HCT116 (cell line): Measurements from ENCODE around the gene C3orf52. TPM values are rescaled to one million over a fixed set of nuclear protein-coding genes. Genes with fewer than 3 reads are reported as not detected.

Source experiments
- ATAC-seq: fragments of 200-7000 bp; cut with Tn5 transposase; 2 replicates; pipeline ENCODE4 v1.9.1; 2020; ENCODE audit warnings: mild to moderate bottlenecking, moderate library complexity
- BruUV-seq: library from RNA; stranded (reverse); fragments of 400-500 nt; replicated peaks from 2 replicates; lab custom pipeline; 2021; lab: Mats Ljungman, UMichigan
- CTCF ChIA-PET: fragments of 300-600 bp; sonication (Branson Sonifier 250); formaldehyde crosslinking; loops from one replicate; lab custom pipeline; 2021; ENCODE audit warnings: antibody characterized with exemption; lab: Charles Lee
- POLR2A ChIA-PET: fragments of 300-600, 350-600 bp; sonication (Branson Sonifier 250); formaldehyde crosslinking; loops from one replicate; lab custom pipeline; 2021; ENCODE audit warnings: antibody characterized with exemption; lab: Charles Lee
- RAD21 ChIA-PET, 2 experiments: fragments of 300-600 bp; sonication (Branson Sonifier 250); formaldehyde crosslinking; loops; one replicate each; lab custom pipeline; 2023; ENCODE audit warnings: low total read pairs in 2 of 2; ENCODE audit not compliant: uncharacterized antibody in 2 of 2, unreplicated experiment in 2 of 2, low non-redundant PET in 1 of 2; lab: Charles Lee
- DNase-seq: peaks from one replicate; pipeline ENCODE4 v3.0.0-alpha.2; 2010; ENCODE audit warnings: low read depth, low spot score
- H2AFZ ChIP-seq: fragments of 200-600 bp; shearing (Covaris generic), sonication (generic); 2 replicates; pipeline ENCODE4 v1.6.1; 2017; ENCODE audit warnings: low read depth, mixed run types, mixed read lengths, antibody characterized with exemption, low read length; ENCODE audit not compliant: poor library complexity, severe bottlenecking
- H3K27ac ChIP-seq: 2 replicates; pipeline ENCODE4 v1.5.1; 2012; ENCODE audit warnings: low read depth, low read length
- H3K27me3 ChIP-seq: fragments of 200-600 bp; sonication (generic); 2 replicates; pipeline ENCODE4 v1.6.1; 2016; ENCODE audit warnings: mixed run types, low read length, mixed read lengths; ENCODE audit not compliant: insufficient read depth
- H3K36me3 ChIP-seq, 2 experiments: fragments of 200-500 bp in 1 of 2; fragments of 200-600 bp in 1 of 2; sonication (Bioruptor generic) in 1 of 2; sonication (generic) in 1 of 2; 2 replicates each; pipeline versions ENCODE4 v1.5.1 to v1.6.1; 2014 to 2016; ENCODE audit warnings: low read length in 2 of 2, inconsistent platforms in 1 of 2, mixed read lengths in 1 of 2, mixed run types in 1 of 2; ENCODE audit not compliant: insufficient read depth in 2 of 2, control insufficient read depth in 1 of 2
- H3K4me1 ChIP-seq, 2 experiments: fragments of 200-600 bp in 1 of 2; sonication (generic) in 1 of 2; 2 replicates each; pipeline versions ENCODE4 v1.5.1 to v1.6.1; 2012 to 2017; ENCODE audit warnings: low read length in 2 of 2, inconsistent platforms in 1 of 2, mild to moderate bottlenecking in 1 of 2, mixed read lengths in 1 of 2, mixed run types in 1 of 2, moderate library complexity in 1 of 2; ENCODE audit not compliant: insufficient read depth in 2 of 2, control insufficient read depth in 1 of 2
- H3K4me2 ChIP-seq: fragments of 200-600 bp; sonication (generic); 2 replicates; pipeline ENCODE4 v1.6.1; 2017; ENCODE audit warnings: mixed run types, low read length, mixed read lengths
- H3K4me3 ChIP-seq, 2 experiments: fragments of 200-600 bp in 1 of 2; sonication (generic) in 1 of 2; replicated peaks in 1 of 2; 2 replicates each; pipeline ENCODE4 v1.5.1; 2011 to 2016; ENCODE audit warnings: low read length in 2 of 2, control low read depth in 1 of 2, low read depth in 1 of 2, mild to moderate bottlenecking in 1 of 2, mixed read lengths in 1 of 2, mixed run types in 1 of 2
- H3K79me2 ChIP-seq: fragments of 200-600 bp; sonication (generic); 2 replicates; pipeline ENCODE4 v1.6.1; 2017; ENCODE audit warnings: mild to moderate bottlenecking, mixed run types, low read length, moderate library complexity, mixed read lengths; ENCODE audit not compliant: insufficient read depth
- H3K9ac ChIP-seq: fragments of 200-600 bp; sonication (generic); 2 replicates; pipeline ENCODE4 v1.6.1; 2016; ENCODE audit warnings: low read length, mixed read lengths
- H3K9me2 ChIP-seq: fragments of 200-600 bp; sonication (generic), shearing (Covaris generic); 2 replicates; pipeline ENCODE4 v1.6.1; 2017; ENCODE audit warnings: mixed run types, mild to moderate bottlenecking, moderate library complexity; ENCODE audit not compliant: insufficient read depth
- H3K9me3 ChIP-seq, 2 experiments: fragments of 200-500 bp in 1 of 2; fragments of 200-600 bp in 1 of 2; sonication (Bioruptor generic) in 1 of 2; sonication (generic) in 1 of 2; 2 replicates each; pipeline ENCODE4 v1.6.1; 2014 to 2017; ENCODE audit warnings: low read length in 2 of 2, mixed read lengths in 2 of 2, inconsistent platforms in 1 of 2, low read depth in 1 of 2, mild to moderate bottlenecking in 1 of 2, mixed run types in 1 of 2, moderate library complexity in 1 of 2; ENCODE audit not compliant: control insufficient read depth in 1 of 2, insufficient read depth in 1 of 2
- H4K20me1 ChIP-seq: fragments of 200-600 bp; sonication (generic), shearing (Covaris generic); 2 replicates; pipeline ENCODE4 v1.6.1; 2017; ENCODE audit warnings: mixed run types, mild to moderate bottlenecking, moderate library complexity; ENCODE audit not compliant: insufficient read depth
- CEBPB ChIP-seq: IDR thresholded peaks from 2 replicates; pipeline ENCODE4 v1.6.1; 2012; ENCODE audit warnings: low read depth
- ELF1 ChIP-seq: IDR thresholded peaks from 2 replicates; pipeline ENCODE4 v1.6.1; 2012; ENCODE audit warnings: low read depth, borderline replicate concordance
- EZH2phosphoT487 ChIP-seq: fragments of 200-600 bp; IDR thresholded peaks from 2 replicates; pipeline ENCODE4 v1.6.1; 2018; ENCODE audit warnings: antibody characterized with exemption, borderline replicate concordance
- JUND ChIP-seq: IDR thresholded peaks from 2 replicates; pipeline ENCODE4 v1.6.1; 2012
- POLR2AphosphoS5 ChIP-seq: IDR thresholded peaks from 2 replicates; pipeline ENCODE4 v1.6.1; 2011; ENCODE audit warnings: mild to moderate bottlenecking, low read depth, low read length, moderate library complexity
- RAD21 ChIP-seq: IDR thresholded peaks from 2 replicates; pipeline ENCODE4 v1.6.1; 2012; ENCODE audit warnings: low read depth, mild to moderate bottlenecking
- SRF ChIP-seq: IDR thresholded peaks from 2 replicates; pipeline ENCODE4 v1.6.1; 2012; ENCODE audit warnings: low read depth
- TCF7L2 ChIP-seq: IDR thresholded peaks from 2 replicates; pipeline ENCODE4 v1.7.0; 2011; ENCODE audit warnings: borderline replicate concordance, inconsistent platforms; ENCODE audit not compliant: insufficient read depth, insufficient read length; ENCODE audit errors: extremely low read depth
- ZFX ChIP-seq: fragments of 450-650 bp; IDR thresholded peaks from 2 replicates; pipeline ENCODE4 v1.6.1; 2017
- ZNF274 ChIP-seq: fragments of 200-500 bp; sonication (Bioruptor generic); IDR thresholded peaks from 2 replicates; pipeline ENCODE4 v1.6.1; 2014; ENCODE audit warnings: mild to moderate bottlenecking, low read depth, low read length, inconsistent platforms
- intact Hi-C: fragments of 100-400 bp; cut with micrococcal nuclease; formaldehyde crosslinking; loops from 2 replicates; pipeline ENCODE4 v1.10.0; 2022
- total RNA-seq: library from RNA; stranded (reverse); gene quantifications from one replicate; pipeline ENCODE4 v1.2.1, GENCODE V29; 2021; ENCODE audit not compliant: unreplicated experiment
- TF ChIP-seq, protein P1 (sequence below): IDR thresholded peaks from 2 replicates; pipeline ENCODE4 v1.6.1; 2012
- TF ChIP-seq, protein P2 (sequence below): IDR thresholded peaks from 2 replicates; pipeline ENCODE4 v1.6.1; 2012
- TF ChIP-seq, protein P3 (sequence below): IDR thresholded peaks from 2 replicates; pipeline ENCODE4 v1.6.1; 2012; ENCODE audit warnings: low read depth
- TF ChIP-seq, protein P4 (sequence below), 3 experiments: fragments of 200-600 bp in 1 of 3; sonication (generic) in 1 of 3; IDR thresholded peaks in 2 of 3; conservative IDR thresholded peaks in 1 of 3; 2 replicates each; pipeline ENCODE4 v1.5.1; 2012 to 2017; ENCODE audit warnings: low read depth in 2 of 3, low read length in 2 of 3, antibody characterized with exemption in 1 of 3, borderline replicate concordance in 1 of 3, control low read depth in 1 of 3, mild to moderate bottlenecking in 1 of 3, mixed read lengths in 1 of 3, mixed run types in 1 of 3, moderate library complexity in 1 of 3; ENCODE audit not compliant: insufficient read depth in 1 of 3
- TF ChIP-seq, protein P5 (sequence below): IDR thresholded peaks from 2 replicates; pipeline ENCODE4 v1.6.1; 2011; ENCODE audit warnings: mild to moderate bottlenecking, low read length, moderate library complexity; ENCODE audit not compliant: insufficient replicate concordance; ENCODE audit errors: extremely low read depth

Gene C3orf52
- total RNA-seq, 1 experiment from 2014 or later: 14.3 TPM

DNA sequence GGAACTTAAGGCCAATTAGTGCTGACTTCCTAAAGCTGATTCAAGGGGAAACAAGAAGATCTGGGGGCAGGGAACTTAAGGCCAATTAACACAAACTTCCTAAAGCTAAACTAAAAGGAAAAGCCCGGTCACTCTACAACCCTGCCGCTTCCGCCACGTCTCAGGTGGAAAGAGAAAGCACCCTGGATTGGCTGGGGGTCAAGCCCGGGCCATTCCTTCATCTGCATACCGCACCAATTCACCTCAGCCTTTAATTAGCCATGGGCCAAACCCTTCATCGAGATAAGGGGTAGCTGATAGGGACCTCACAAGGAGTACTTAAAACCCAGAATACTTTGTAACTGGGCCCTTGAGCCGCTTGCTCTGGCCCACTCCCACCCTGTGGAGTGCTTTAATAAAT lies 37.3 kb upstream of the C3orf52 start:
- ATAC-seq (no peak), DNase-seq (no peak)
- H3K4me3 ChIP-seq: no peak overlapping the region
- no peaks in the 10 kb centered on the region for H3K36me3 ChIP-seq
- H3K4me2 ChIP-seq: no peak overlapping the region
- no peaks in the 10 kb centered on the region for H3K9me2 ChIP-seq
- ChIA-PET POLR2A (interaction anchor here (1.3 kb wide), 1 partner anchor 176 kb away, joined by 3 read pairs; no protein-coding TSS in a partner anchor), CTCF (no interaction called here), RAD21 (no interaction called here)
- H2AFZ ChIP-seq: no peak overlapping the region
- peaks cover 0 to 16% of the 10 kb centered on the region in 2 experiments; a peak in 2 of 4 replicates for H3K4me1 ChIP-seq
- no TSS peak for BruUV-seq
- H3K79me2 ChIP-seq: no peaks in the 10 kb centered on the region
- no peak for TF ChIP-seq JUND
- no peak for TF ChIP-seq CEBPB
- TF ChIP-seq ZFX: no peak
- TF ChIP-seq ZNF274: no peak
- no peak for TF ChIP-seq EZH2phosphoT487
- TF ChIP-seq, protein P1, sequence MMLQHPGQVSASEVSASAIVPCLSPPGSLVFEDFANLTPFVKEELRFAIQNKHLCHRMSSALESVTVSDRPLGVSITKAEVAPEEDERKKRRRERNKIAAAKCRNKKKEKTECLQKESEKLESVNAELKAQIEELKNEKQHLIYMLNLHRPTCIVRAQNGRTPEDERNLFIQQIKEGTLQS: no peak
- TF ChIP-seq, protein P2, sequence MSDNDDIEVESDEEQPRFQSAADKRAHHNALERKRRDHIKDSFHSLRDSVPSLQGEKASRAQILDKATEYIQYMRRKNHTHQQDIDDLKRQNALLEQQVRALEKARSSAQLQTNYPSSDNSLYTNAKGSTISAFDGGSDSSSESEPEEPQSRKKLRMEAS: no peak
- TF ChIP-seq ELF1: no peak
- TF ChIP-seq POLR2AphosphoS5: no peak
- TF ChIP-seq, protein P3, sequence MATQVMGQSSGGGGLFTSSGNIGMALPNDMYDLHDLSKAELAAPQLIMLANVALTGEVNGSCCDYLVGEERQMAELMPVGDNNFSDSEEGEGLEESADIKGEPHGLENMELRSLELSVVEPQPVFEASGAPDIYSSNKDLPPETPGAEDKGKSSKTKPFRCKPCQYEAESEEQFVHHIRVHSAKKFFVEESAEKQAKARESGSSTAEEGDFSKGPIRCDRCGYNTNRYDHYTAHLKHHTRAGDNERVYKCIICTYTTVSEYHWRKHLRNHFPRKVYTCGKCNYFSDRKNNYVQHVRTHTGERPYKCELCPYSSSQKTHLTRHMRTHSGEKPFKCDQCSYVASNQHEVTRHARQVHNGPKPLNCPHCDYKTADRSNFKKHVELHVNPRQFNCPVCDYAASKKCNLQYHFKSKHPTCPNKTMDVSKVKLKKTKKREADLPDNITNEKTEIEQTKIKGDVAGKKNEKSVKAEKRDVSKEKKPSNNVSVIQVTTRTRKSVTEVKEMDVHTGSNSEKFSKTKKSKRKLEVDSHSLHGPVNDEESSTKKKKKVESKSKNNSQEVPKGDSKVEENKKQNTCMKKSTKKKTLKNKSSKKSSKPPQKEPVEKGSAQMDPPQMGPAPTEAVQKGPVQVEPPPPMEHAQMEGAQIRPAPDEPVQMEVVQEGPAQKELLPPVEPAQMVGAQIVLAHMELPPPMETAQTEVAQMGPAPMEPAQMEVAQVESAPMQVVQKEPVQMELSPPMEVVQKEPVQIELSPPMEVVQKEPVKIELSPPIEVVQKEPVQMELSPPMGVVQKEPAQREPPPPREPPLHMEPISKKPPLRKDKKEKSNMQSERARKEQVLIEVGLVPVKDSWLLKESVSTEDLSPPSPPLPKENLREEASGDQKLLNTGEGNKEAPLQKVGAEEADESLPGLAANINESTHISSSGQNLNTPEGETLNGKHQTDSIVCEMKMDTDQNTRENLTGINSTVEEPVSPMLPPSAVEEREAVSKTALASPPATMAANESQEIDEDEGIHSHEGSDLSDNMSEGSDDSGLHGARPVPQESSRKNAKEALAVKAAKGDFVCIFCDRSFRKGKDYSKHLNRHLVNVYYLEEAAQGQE: no peak
- TF ChIP-seq, protein P4, sequence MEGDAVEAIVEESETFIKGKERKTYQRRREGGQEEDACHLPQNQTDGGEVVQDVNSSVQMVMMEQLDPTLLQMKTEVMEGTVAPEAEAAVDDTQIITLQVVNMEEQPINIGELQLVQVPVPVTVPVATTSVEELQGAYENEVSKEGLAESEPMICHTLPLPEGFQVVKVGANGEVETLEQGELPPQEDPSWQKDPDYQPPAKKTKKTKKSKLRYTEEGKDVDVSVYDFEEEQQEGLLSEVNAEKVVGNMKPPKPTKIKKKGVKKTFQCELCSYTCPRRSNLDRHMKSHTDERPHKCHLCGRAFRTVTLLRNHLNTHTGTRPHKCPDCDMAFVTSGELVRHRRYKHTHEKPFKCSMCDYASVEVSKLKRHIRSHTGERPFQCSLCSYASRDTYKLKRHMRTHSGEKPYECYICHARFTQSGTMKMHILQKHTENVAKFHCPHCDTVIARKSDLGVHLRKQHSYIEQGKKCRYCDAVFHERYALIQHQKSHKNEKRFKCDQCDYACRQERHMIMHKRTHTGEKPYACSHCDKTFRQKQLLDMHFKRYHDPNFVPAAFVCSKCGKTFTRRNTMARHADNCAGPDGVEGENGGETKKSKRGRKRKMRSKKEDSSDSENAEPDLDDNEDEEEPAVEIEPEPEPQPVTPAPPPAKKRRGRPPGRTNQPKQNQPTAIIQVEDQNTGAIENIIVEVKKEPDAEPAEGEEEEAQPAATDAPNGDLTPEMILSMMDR (IDR thresholded peaks at IDR 0.05 in 2 of 3, conservative IDR thresholded peaks at IDR 0.05 in 1 of 3; ENCODE audit: borderline replicate concordance in 1 of 3, insufficient read depth in 1 of 3, low read depth in 2 of 3, low read length in 2 of 3): no peak
- TF ChIP-seq TCF7L2: no peak
- TF ChIP-seq SRF: no peak
- no peak for TF ChIP-seq RAD21
- TF ChIP-seq, protein P5, sequence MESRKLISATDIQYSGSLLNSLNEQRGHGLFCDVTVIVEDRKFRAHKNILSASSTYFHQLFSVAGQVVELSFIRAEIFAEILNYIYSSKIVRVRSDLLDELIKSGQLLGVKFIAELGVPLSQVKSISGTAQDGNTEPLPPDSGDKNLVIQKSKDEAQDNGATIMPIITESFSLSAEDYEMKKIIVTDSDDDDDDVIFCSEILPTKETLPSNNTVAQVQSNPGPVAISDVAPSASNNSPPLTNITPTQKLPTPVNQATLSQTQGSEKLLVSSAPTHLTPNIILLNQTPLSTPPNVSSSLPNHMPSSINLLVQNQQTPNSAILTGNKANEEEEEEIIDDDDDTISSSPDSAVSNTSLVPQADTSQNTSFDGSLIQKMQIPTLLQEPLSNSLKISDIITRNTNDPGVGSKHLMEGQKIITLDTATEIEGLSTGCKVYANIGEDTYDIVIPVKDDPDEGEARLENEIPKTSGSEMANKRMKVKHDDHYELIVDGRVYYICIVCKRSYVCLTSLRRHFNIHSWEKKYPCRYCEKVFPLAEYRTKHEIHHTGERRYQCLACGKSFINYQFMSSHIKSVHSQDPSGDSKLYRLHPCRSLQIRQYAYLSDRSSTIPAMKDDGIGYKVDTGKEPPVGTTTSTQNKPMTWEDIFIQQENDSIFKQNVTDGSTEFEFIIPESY: no peak
- H3K27me3 ChIP-seq: no peaks in the 10 kb centered on the region
- intact Hi-C loops: no loop called here
- H4K20me1 ChIP-seq: no peaks in the 10 kb centered on the region
- no peaks in the 10 kb centered on the region for H3K9me3 ChIP-seq
- no peak overlapping the region for H3K27ac ChIP-seq
- H3K9ac ChIP-seq: no peak overlapping the region
